Measurements from ENCODE around the gene PRPSAP1. TPM values are rescaled to one million over a fixed set of nuclear protein-coding genes. Genes with fewer than 3 reads are reported as not detected.

Gene PRPSAP1
- total RNA-seq, 4 donors from 2014 or later = 10.2 to 23.4 (median 15.9) TPM

GRCh38 chr17:76267051-76267576, 86.6 kb downstream of the PRPSAP1 start:
- Histone ChIP-seq H3K9me3 (no peaks in the 10 kb centered on the region), H3K4me3 (peak overlapping the region; percentile 66 to 89 (median 80)), H3K27me3 (no peaks in the 10 kb centered on the region), H3K36me3 (no peaks in the 10 kb centered on the region), H3K4me1 (peaks cover 74 to 76% of the 10 kb centered on the region in 2 donors), H3K27ac (peak overlapping the region; percentile 90 to 98 (median 95))
- TF ChIP-seq POLR2A (IDR thresholded peaks at IDR 0.05) = no peak
- TF ChIP-seq, protein P1, sequence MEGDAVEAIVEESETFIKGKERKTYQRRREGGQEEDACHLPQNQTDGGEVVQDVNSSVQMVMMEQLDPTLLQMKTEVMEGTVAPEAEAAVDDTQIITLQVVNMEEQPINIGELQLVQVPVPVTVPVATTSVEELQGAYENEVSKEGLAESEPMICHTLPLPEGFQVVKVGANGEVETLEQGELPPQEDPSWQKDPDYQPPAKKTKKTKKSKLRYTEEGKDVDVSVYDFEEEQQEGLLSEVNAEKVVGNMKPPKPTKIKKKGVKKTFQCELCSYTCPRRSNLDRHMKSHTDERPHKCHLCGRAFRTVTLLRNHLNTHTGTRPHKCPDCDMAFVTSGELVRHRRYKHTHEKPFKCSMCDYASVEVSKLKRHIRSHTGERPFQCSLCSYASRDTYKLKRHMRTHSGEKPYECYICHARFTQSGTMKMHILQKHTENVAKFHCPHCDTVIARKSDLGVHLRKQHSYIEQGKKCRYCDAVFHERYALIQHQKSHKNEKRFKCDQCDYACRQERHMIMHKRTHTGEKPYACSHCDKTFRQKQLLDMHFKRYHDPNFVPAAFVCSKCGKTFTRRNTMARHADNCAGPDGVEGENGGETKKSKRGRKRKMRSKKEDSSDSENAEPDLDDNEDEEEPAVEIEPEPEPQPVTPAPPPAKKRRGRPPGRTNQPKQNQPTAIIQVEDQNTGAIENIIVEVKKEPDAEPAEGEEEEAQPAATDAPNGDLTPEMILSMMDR (IDR thresholded peaks at IDR 0.05 in 4 of 5, conservative IDR thresholded peaks at IDR 0.05 in 1 of 5) = no peak
- ATAC-seq (no peak), DNase-seq (no peak)
- in situ Hi-C loops (cut with MboI; ENCODE audit: low sequenced_read_pairs in 4 of 4) (no loop called here), intact Hi-C loops (cut with DNase I; ENCODE audit: low total_unique reads) (loop anchor here (5.0 to 10.0 kb wide), 3 partner anchors 70 to 482 kb away; partner anchors contain the start of genes MFSD11, SRSF2 and UNK)

- no peaks in the 10 kb centered on the region for H3K9me3 ChIP-seq
- DNase-seq (no peak), ATAC-seq (no peak)
- peak overlapping the region; percentile 90 to 98 (median 95) for H3K27ac ChIP-seq
- peaks cover 67 to 68% of the 10 kb centered on the region in 2 donors for H3K4me1 ChIP-seq
- TF ChIP-seq, protein P1 (IDR thresholded peaks at IDR 0.05 in 4 of 5, conservative IDR thresholded peaks at IDR 0.05 in 1 of 5) = no peak
- TF ChIP-seq POLR2A (IDR thresholded peaks at IDR 0.05) = peak in 1 of 2 donors; percentile 10
- H3K36me3 ChIP-seq = no peaks in the 10 kb centered on the region
- intact Hi-C loops (cut with DNase I; ENCODE audit: low total_unique reads) (loop anchor here (5.0 to 10.0 kb wide), 3 partner anchors 69 to 482 kb away; partner anchors contain the start of genes MFSD11, SRSF2 and UNK), in situ Hi-C loops (cut with MboI; ENCODE audit: low sequenced_read_pairs in 4 of 4) (no loop called here)
- H3K27me3 ChIP-seq = no peaks in the 10 kb centered on the region
- peak overlapping the region; percentile 66 to 89 (median 80) for H3K4me3 ChIP-seq
These were observed 87.3 kb downstream of the PRPSAP1 start for GRCh38 chr17:76266244-76266938.

DNA sequence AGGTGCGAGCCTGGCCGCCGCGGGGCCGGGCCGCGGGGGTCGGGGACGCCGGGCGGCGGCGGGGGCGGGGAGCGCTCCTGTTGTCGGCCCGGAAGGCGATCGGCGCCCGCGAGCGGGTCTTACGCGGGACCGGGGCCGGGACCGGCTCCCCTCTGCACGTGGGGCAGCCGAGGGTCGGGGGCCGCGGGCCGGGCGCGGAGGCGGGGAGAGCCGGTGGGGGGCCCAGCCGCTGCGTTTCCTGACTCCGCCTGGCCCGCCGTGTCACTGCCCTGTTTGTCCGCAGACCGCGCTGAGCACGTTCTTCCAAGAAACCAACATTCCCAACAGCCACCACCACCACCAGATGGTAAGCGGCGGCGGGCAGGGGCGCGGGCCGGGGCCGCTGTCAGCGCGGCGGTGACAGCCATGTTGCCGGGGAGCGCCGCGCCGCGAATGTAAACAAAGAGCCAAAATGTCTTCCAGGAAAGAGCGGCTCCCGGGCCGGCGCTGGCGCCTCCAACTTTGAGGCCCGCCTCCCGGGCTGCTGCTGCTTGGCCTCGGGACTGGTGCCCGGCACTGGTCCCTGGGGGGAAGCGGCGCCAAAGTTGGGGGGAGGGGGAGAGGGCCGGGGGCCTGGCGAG, 88.0 kb downstream of the PRPSAP1 start:
- DNase-seq = peak in 1 of 2 donors; percentile 51
- no peaks in the 10 kb centered on the region for H3K9me3 ChIP-seq
- H3K4me1 ChIP-seq = peaks cover 60 to 62% of the 10 kb centered on the region in 2 donors
- ATAC-seq = no peak
- in situ Hi-C loops (cut with MboI; ENCODE audit: low sequenced_read_pairs in 4 of 4) (no loop called here), intact Hi-C loops (cut with DNase I; ENCODE audit: low total_unique reads) (loop anchor here (2.0 to 10.0 kb wide), 4 partner anchors 25 to 481 kb away; partner anchors contain the start of genes MFSD11, RNF157, SRSF2 and UNK)
- H3K36me3 ChIP-seq = no peaks in the 10 kb centered on the region
- peak overlapping the region; percentile 90 to 98 (median 95) for H3K27ac ChIP-seq
- TF ChIP-seq, protein P1 (IDR thresholded peaks at IDR 0.05 in 4 of 5, conservative IDR thresholded peaks at IDR 0.05 in 1 of 5) = no peak
- TF ChIP-seq POLR2A (IDR thresholded peaks at IDR 0.05) = no peak
- H3K4me3 ChIP-seq = peak overlapping the region; percentile 66 to 89 (median 80)
- H3K27me3 ChIP-seq = no peaks in the 10 kb centered on the region

DNA sequence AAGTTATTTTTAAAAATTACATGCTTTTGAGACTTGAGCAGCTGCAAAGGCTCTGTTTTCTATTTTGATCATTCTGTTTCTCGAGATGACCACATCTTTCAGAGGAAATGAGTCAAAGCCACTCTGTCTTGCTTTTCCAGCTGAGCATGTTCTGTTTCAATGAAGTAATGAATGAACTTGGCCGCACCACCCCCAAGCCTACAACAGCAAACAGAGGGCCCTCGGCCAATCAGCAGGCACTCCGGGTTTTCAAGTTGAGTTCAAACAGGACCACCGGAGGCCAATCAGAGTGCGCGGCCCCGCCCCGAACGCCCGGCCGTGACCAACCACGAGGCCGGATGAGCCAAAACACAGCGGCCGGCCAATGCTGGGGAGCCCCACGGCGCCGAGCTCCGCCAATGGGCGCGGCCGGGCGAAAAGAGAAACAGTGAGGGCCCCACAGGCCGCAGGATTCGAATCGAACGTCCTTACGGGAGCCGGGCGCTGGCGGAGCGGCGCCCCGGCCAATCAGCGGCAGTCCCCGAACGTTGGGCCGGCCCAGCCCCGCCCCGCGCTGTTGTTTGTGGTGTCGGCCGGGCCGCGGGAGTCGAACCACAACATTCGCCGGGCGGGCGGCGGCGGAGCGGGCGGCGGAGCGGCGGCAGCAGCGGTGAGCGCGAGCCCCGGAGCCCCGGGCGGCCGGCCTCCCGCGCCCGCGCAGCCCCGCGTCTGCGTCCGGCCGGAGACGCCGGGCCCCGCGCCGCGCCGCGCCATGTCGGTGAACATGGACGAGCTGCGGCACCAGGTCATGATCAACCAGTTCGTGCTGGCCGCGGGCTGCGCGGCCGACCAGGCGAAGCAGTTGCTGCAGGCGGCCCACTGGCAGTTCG, 88.7 kb downstream of the PRPSAP1 start, which contains the start of gene UBALD2:
Gene UBALD2, plus strand, starts transcription at position 594 of the 869 bp plus-strand sequence. Its CDS starts 158 bp downstream, at position 752.
- no peaks in the 10 kb centered on the region for H3K36me3 ChIP-seq
- peak; percentile 78 to 79 for ATAC-seq
- in situ Hi-C loops (cut with MboI; ENCODE audit: low sequenced_read_pairs in 4 of 4) = no loop called here
- peak within 1 kb of the TSS; percentile 66 to 89 (median 80) for H3K4me3 ChIP-seq
- peak within 1 kb of the TSS; percentile 90 to 98 (median 95) for H3K27ac ChIP-seq
- intact Hi-C loops (cut with DNase I; ENCODE audit: low total_unique reads) = loop anchor here (2.0 to 10.0 kb wide), 4 partner anchors 24 to 480 kb away; partner anchors contain the start of genes MFSD11, RNF157, SRSF2 and UNK
- peaks cover 53 to 58% of the 10 kb centered on the region in 2 donors for H3K4me1 ChIP-seq
- no peaks in the 10 kb centered on the region for H3K9me3 ChIP-seq
- DNase-seq = peak; percentile 99 to 100
- TF ChIP-seq, protein P1 (IDR thresholded peaks at IDR 0.05 in 4 of 5, conservative IDR thresholded peaks at IDR 0.05 in 1 of 5) = peak in 1 of 5 experiments; percentile 27
- TF ChIP-seq POLR2A (IDR thresholded peaks at IDR 0.05) = peak; percentile 96 to 98
- no peaks in the 10 kb centered on the region for H3K27me3 ChIP-seq
